ENCODE results near the gene SUSD2.
A peak's percentile ranks its signal among the peaks of the same experiment; 100 is the strongest.

Gene SUSD2

DNA sequence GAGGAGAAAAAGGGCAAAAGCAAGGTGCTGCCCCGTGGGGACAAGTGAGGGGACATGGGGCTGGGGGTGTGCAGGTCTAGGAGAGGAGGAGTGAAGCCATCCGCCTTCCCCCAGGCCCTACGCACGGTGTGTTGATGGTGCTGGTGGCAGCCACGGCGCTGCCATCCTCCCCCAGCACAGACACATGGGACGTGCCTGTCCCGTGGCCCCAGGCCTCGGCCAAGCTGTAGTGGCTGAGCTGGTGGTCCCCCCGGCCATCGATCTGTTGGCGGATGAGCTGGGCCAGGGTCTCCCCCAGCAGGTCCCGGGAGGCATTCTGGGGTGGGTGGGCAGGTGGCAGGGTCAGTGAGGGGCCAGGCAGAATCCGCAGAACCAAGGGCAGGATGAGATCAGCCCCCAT is 44.7 kb downstream of the SUSD2 start:
- DNase-seq (ENCODE audit: low read depth, low spot score): no peak
- TF ChIP-seq, protein P1, sequence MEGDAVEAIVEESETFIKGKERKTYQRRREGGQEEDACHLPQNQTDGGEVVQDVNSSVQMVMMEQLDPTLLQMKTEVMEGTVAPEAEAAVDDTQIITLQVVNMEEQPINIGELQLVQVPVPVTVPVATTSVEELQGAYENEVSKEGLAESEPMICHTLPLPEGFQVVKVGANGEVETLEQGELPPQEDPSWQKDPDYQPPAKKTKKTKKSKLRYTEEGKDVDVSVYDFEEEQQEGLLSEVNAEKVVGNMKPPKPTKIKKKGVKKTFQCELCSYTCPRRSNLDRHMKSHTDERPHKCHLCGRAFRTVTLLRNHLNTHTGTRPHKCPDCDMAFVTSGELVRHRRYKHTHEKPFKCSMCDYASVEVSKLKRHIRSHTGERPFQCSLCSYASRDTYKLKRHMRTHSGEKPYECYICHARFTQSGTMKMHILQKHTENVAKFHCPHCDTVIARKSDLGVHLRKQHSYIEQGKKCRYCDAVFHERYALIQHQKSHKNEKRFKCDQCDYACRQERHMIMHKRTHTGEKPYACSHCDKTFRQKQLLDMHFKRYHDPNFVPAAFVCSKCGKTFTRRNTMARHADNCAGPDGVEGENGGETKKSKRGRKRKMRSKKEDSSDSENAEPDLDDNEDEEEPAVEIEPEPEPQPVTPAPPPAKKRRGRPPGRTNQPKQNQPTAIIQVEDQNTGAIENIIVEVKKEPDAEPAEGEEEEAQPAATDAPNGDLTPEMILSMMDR (IDR thresholded peaks at IDR 0.05; ENCODE audit: insufficient read depth, low read length, missing control alignments): no peak
- ChIA-PET CTCF (no interaction called here), POLR2A (no interaction called here)
- H3K4me3 ChIP-seq (ENCODE audit: low read depth, low read length): no peak overlapping the region

DNA sequence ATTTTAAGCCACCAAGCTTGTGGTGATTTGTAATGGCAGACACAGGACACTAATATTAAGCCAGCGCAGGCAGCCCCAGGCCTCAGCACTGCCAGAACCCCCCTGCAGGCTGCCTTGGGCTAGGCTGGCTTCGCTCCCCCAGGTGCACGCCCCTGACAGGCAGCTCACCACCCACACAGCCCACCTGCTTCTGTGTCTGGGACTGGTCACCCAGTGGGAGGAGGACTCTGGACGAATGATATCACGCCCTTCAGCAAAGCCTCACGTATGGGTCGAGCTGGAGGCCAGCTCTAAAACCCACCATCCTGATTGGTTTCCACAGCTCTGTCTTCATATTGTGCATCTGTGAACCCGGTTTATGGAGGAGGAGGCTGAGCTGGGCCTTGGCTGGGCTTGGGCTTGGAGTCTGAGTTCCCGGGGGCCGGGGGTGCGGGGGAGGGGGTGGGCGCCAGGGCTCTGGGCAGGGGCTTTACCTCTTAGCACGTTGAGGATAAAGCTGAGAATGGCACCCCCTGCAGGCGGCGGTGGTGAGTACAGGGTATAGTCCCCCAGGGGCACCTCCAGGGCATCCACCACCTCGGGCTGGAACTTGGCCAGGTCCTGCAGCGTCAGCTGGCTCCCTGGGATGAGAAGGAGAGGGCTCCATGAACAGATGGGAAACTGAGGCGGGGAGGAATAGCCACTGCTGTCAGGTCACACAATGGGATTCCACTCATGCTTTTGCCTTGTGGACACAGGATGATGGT is 49.8 kb downstream of the SUSD2 start:
- DNase-seq (ENCODE audit: low read depth, low spot score): no peak
- ChIA-PET POLR2A (interaction anchor here (0.6 kb wide), 1 partner anchor 362 kb away, joined by 3 read pairs; the partner anchor contains the start of gene LRRC75B), CTCF (interaction anchor here (0.7 to 2.0 kb wide), 8 partner anchors 9 to 41 kb away, joined by 3 to 7 read pairs (median 5); no protein-coding TSS in a partner anchor)
- H3K4me3 ChIP-seq (ENCODE audit: low read depth, low read length): no peak overlapping the region
- TF ChIP-seq, protein P1 (IDR thresholded peaks at IDR 0.05; ENCODE audit: insufficient read depth, low read length, missing control alignments): peak; percentile 21

- no peak for DNase-seq (ENCODE audit: low read depth, low spot score)
- TF ChIP-seq, protein P1 (IDR thresholded peaks at IDR 0.05; ENCODE audit: insufficient read depth, low read length, missing control alignments): no peak
- POLR2A ChIA-PET: no interaction called here
- CTCF ChIA-PET: interaction anchor here (1.2 to 2.0 kb wide), 6 partner anchors 10 to 42 kb away, joined by 3 to 7 read pairs (median 5); no protein-coding TSS in a partner anchor
- no peak overlapping the region for H3K4me3 ChIP-seq (ENCODE audit: low read depth, low read length)
Observed at GRCh38 chr22:24231706-24232105, 50.4 kb downstream of the SUSD2 start.

DNA sequence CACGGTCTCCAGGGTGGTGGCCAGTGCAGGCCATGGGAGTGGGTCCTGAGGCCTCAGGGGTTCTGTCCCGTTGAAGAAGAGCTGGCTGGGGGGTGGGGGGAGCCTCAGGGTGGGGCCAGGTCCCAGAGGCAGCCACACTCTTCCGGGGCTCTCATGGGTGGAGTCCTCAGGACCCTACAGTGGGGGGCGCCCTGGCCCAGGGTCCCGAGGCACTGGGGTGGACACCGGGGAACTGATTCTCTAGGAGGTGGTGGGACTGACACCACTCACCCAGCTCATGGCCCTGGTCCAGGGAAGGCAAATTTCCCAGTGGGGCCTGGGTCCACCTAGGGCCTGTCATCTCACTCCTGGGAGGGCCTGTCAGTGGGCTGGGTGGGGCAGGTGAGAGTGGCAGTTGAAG is 50.8 kb downstream of the SUSD2 start:
- TF ChIP-seq, protein P1 (IDR thresholded peaks at IDR 0.05; ENCODE audit: insufficient read depth, low read length, missing control alignments): no peak
- no peak for DNase-seq (ENCODE audit: low read depth, low spot score)
- CTCF ChIA-PET: interaction anchor here (1.2 to 2.0 kb wide), 5 partner anchors 14 to 31 kb away, joined by 3 to 7 read pairs (median 5); no protein-coding TSS in a partner anchor
- POLR2A ChIA-PET: no interaction called here
- H3K4me3 ChIP-seq (ENCODE audit: low read depth, low read length): no peak overlapping the region

DNA sequence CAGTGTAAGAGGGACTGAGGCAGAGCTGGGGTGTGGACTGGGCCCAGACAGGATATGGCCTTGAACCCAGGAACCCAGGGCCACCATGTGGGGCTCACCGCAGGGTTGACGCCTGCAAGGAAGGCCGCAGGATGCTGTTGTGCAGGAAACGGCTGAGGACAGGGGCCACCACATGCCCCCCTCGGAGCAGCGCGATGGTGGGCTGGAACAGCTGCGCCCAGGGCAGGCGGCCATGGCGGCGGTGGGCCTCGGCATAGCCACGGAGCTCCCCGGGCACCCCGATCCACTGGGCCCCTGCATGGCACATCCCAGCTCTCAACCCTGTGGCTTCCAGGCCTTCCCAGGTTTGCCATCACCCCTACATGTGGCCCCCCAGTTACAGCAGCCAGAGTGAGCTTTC is 51.4 kb downstream of the SUSD2 start:
- DNase-seq (ENCODE audit: low read depth, low spot score): no peak
- TF ChIP-seq, protein P1 (IDR thresholded peaks at IDR 0.05; ENCODE audit: insufficient read depth, low read length, missing control alignments): no peak
- CTCF ChIA-PET: interaction anchor here (1.2 kb wide), 1 partner anchor 17 kb away, joined by 3 read pairs; no protein-coding TSS in a partner anchor
- no peak overlapping the region for H3K4me3 ChIP-seq (ENCODE audit: low read depth, low read length)
- POLR2A ChIA-PET: no interaction called here

GRCh38 chr22:24233235-24233634 is 51.9 kb downstream of the SUSD2 start:
- ChIA-PET POLR2A (no interaction called here), CTCF (interaction anchor here (1.2 to 1.6 kb wide), 2 partner anchors 17 to 43 kb away, joined by 3 read pairs; no protein-coding TSS in a partner anchor)
- no peak for DNase-seq (ENCODE audit: low read depth, low spot score)
- no peak overlapping the region for H3K4me3 ChIP-seq (ENCODE audit: low read depth, low read length)
- TF ChIP-seq, protein P1 (IDR thresholded peaks at IDR 0.05; ENCODE audit: insufficient read depth, low read length, missing control alignments): no peak

Measured in AG04449 (cell line).